Mesodermal cell (in vitro differentiated cells): ENCODE measurements around the gene UFD1. TPM values are rescaled to one million over a fixed set of nuclear protein-coding genes. Genes with fewer than 3 reads are reported as not detected.

Experiments used
- H3K27ac ChIP-seq: 2 replicates; pipeline ENCODE4 v1.7.0; 2013; ENCODE audit warnings: mild to moderate bottlenecking, low read depth, low read length, moderate library complexity; ENCODE audit not compliant: severe bottlenecking
- H3K36me3 ChIP-seq: 2 replicates; pipeline ENCODE4 v1.7.1; 2013; ENCODE audit warnings: mild to moderate bottlenecking, low read length, moderate library complexity; ENCODE audit not compliant: control insufficient read depth, insufficient read depth
- H3K4me1 ChIP-seq: one replicate; pipeline ENCODE4 v1.7.1; 2013; ENCODE audit warnings: mild to moderate bottlenecking, low read length; ENCODE audit not compliant: insufficient read depth, control insufficient read depth, poor library complexity, severe bottlenecking
- H3K4me3 ChIP-seq: 2 replicates; pipeline ENCODE4 v1.7.0; 2013; ENCODE audit warnings: low read length, control low read depth, mild to moderate bottlenecking; ENCODE audit not compliant: insufficient read depth, poor library complexity, severe bottlenecking; ENCODE audit errors: extremely low read depth
- H3K9me3 ChIP-seq: 2 replicates; pipeline ENCODE4 v1.7.1; 2013; ENCODE audit warnings: mild to moderate bottlenecking, low read length, moderate library complexity; ENCODE audit not compliant: control insufficient read depth
- WGBS, 2 experiments: methylation state at CpG; one replicate each; pipeline ENCODE4 v1.1.5; 2013; ENCODE audit warnings: missing lambda C conversion rate in 2 of 2; ENCODE audit not compliant: insufficient coverage in 2 of 2; 5-methylcytosine and 5-hydroxymethylcytosine counted together
- polyA plus RNA-seq, 2 experiments: library from polyadenylated mRNA; stranded (reverse); fragments of 50-300 nt; gene quantifications; one replicate each; pipeline ENCODE4 v1.2.3, GENCODE V29; 2013

Gene UFD1, protein sequence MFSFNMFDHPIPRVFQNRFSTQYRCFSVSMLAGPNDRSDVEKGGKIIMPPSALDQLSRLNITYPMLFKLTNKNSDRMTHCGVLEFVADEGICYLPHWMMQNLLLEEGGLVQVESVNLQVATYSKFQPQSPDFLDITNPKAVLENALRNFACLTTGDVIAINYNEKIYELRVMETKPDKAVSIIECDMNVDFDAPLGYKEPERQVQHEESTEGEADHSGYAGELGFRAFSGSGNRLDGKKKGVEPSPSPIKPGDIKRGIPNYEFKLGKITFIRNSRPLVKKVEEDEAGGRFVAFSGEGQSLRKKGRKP
- polyA plus RNA-seq (2013, experiment 1 of 2) = 72.6 TPM
- 67.3 TPM for polyA plus RNA-seq (2013, experiment 2 of 2)

DNA sequence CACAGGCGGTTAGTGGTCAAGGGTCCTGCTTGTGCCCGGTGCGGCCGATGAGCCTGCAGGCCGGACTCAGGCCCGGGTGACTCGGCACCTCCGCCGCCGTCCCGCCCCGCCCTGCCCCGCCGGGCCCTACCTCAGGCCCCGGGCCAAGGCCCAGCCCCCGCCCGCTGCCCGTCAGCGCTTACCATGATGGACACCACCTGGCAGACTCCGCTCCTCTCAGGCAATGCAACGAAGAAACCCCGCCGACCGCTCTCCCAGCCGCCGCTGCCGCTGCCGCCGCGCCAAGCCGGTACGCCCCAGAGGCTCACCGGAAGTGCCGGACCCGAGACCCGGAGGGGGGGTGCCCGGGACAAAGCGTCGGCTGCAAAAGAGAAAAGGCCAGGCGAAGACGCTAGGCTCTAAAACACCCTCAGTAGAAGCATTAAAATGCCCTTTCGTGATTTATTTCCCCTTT lies at the start of gene UFD1:
UFD1 (minus strand) TSS at position 293 of the 454 bp plus-strand sequence; CDS start at position 185, 108 bp downstream.
- Histone ChIP-seq H3K4me1 (peaks cover 14% of the 10 kb centered on the region), H3K9me3 (no peaks in the 10 kb centered on the region), H3K4me3 (peak within 1 kb of the TSS; percentile 80), H3K27ac (peak within 1 kb of the TSS; percentile 99), H3K36me3 (peaks cover 53% of the 10 kb centered on the region)
- 0% methylated on average over 31 to 36 of the region's 42 CpGs for WGBS, 2 experiments

DNA sequence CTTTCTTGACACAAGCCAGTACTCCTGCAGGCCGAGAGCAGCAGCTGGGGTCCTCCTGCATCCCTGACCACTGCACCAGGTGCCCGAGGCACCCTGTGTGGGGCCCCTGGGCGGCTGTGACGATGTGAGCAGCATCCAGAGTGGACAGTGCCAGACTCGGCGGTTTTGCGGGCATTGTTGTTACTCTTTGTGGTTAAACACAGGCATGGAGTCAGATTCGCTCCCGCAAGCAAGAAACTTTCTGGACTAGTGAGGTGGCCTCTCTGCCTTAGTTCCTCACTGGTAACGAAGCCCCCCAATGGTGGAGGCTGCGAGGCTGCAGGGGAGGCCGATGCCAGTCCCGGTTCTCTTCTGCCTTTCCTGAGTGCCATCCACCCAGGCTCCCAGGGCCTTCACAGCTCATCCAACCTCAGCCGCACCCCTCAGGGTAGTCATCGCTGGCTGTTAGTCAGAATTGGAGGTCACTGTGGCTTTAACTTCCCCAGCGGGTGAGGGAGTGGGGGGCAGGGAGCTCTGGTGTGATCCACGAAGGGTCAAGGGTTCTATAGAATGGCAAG lies 48.9 kb upstream of the UFD1 start:
- H3K27ac ChIP-seq = no peak overlapping the region
- H3K4me1 ChIP-seq = peaks cover 6% of the 10 kb centered on the region
- no peaks in the 10 kb centered on the region for H3K9me3 ChIP-seq
- no peaks in the 10 kb centered on the region for H3K36me3 ChIP-seq
- 90 to 92% methylated on average over 16 of the region's 17 CpGs for WGBS, 2 experiments
- H3K4me3 ChIP-seq = no peak overlapping the region

DNA sequence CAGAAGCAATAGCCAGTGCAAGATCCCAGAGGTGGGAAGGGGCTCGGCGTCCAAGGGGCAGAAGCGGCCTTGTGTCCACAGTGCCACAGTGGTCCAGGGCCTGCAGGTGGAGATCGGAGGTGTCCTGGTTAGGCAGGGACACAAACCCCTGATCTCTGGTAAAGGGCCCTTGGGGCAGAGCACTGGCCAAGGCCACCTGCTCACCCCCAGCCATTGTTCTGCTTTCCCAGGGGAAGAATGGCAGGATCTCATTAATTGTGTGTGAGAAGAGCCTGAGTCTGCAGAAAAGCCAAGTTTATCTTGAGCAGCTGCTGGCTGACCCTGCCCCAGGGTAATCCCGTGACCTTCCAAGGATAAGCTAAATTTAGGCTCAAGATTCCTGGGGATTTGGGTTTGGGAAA lies 48.3 kb upstream of the UFD1 start:
- H3K27ac ChIP-seq = no peak overlapping the region
- no peaks in the 10 kb centered on the region for H3K9me3 ChIP-seq
- H3K4me3 ChIP-seq = no peak overlapping the region
- 96 to 99% methylated on average over 5 of the region's 5 CpGs for WGBS, 2 experiments
- peaks cover 6% of the 10 kb centered on the region for H3K4me1 ChIP-seq
- no peaks in the 10 kb centered on the region for H3K36me3 ChIP-seq

DNA sequence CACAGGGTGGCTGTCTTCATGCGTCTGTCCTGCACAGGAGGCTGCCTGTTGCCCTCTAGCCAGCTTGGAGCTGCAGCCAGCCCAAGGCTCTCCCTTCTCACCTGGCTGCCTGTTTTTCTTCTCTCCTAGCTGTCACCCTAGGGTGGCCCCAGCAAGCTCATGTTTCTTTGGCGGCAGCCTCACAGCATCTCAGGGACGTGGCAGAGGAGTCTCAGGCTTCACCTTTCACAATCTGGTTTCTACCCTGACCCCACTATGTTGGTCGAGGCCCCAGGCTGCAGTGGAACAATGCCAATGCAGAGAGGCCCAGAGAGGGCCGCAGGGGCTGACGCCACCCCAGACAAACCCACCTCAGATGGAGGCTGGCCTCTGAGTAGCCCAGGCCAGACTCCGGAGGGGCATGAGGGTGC lies 47.7 kb upstream of the UFD1 start:
- no peak overlapping the region for H3K27ac ChIP-seq
- H3K36me3 ChIP-seq = no peaks in the 10 kb centered on the region
- peaks cover 6% of the 10 kb centered on the region for H3K4me1 ChIP-seq
- no peak overlapping the region for H3K4me3 ChIP-seq
- no peaks in the 10 kb centered on the region for H3K9me3 ChIP-seq
- 82 to 87% methylated on average over 5 to 7 of the region's 7 CpGs for WGBS, 2 experiments

DNA sequence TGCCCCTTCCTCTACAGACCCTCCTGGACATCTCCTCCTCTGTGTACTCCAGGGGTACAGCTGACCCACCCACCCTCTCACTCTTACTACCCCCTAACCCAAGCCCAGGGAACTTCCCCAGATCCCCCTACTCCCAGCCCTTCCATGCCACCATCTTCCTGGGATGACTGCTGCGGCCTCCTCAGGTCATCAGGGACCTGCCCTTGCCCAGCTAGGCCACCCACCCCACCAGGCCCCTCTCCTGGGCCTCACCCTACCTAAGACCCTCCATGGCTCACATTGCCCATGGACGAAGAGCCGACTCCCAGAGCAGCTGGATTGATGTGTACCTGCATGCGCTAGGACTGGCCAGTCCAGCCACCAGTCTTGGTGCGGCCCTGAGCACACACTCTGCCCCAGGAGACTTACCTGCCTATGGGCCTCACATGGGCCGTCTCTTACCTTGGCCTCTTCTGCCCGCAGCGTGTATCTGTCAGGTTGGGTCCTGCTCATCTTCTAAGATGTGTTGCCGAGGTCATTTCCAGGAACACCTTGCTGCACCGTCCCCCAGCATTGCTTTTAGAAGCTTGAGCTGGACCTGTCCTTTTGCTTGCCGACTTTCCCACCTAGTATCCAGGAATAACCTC lies 47.2 kb upstream of the UFD1 start:
- Histone ChIP-seq H3K27ac (no peak overlapping the region), H3K4me3 (no peak overlapping the region), H3K4me1 (peaks cover 6% of the 10 kb centered on the region), H3K9me3 (no peaks in the 10 kb centered on the region), H3K36me3 (no peaks in the 10 kb centered on the region)
- WGBS, 2 experiments = 97 to 98% methylated on average over 10 to 11 of the region's 11 CpGs

DNA sequence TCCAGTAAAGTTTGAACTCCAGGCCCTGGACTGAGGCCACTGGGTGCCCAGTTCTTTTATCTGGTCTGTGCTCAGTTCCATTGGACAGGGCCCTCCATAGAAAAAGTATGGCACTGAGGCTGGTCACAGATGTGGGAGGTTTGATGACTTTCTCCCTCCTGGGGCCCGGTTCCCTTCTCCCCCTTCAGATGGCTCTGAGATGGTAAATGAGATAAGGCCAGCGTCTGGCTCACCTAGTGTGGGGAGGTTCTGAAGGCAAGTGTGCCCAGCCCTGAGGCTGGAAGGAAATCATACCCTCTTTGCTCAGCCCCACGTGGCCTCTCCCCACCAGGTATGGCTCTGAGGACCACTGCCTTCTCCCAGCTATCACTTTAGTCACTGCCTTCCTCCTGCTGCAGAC lies 46.7 kb upstream of the UFD1 start:
- H3K4me1 ChIP-seq = peaks cover 6% of the 10 kb centered on the region
- H3K4me3 ChIP-seq = no peak overlapping the region
- 100% methylated on average over 1 of the region's 3 CpGs for WGBS, 2 experiments
- H3K27ac ChIP-seq = no peak overlapping the region
- H3K9me3 ChIP-seq = no peaks in the 10 kb centered on the region
- H3K36me3 ChIP-seq = peaks cover 3% of the 10 kb centered on the region

DNA sequence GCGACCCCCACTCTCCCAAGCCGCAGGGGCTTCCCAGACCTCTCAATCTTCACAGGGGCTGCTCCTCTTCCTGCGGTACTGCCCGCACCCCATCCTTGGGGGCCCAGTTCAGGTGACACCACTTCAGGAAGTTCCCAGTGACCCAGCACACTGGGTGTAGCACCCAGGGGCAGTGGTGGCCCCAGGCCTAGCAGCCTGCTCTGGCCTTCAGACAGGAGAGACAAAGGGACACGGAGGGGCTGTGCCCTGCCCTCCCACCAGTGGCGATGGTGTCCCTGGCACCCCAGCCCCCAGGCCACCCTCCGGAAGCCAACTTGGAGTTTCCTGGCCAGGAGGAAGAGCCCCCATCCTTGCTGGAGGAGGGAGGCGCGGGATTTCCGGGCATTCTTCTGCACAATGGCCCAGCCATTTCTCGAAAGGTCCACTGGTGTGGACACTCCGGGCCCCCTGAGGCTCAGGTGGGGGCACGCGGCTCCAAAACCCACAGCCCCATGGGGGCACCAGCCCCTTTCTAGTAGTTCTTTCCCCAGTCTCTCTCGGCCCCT lies 46.2 kb upstream of the UFD1 start:
- H3K4me3 ChIP-seq = no peak overlapping the region
- no peaks in the 10 kb centered on the region for H3K9me3 ChIP-seq
- no peak overlapping the region for H3K27ac ChIP-seq
- H3K4me1 ChIP-seq = peaks cover 6% of the 10 kb centered on the region
- WGBS, 2 experiments = 90 to 91% methylated on average over 14 to 15 of the region's 15 CpGs
- H3K36me3 ChIP-seq = peaks cover 5% of the 10 kb centered on the region

DNA sequence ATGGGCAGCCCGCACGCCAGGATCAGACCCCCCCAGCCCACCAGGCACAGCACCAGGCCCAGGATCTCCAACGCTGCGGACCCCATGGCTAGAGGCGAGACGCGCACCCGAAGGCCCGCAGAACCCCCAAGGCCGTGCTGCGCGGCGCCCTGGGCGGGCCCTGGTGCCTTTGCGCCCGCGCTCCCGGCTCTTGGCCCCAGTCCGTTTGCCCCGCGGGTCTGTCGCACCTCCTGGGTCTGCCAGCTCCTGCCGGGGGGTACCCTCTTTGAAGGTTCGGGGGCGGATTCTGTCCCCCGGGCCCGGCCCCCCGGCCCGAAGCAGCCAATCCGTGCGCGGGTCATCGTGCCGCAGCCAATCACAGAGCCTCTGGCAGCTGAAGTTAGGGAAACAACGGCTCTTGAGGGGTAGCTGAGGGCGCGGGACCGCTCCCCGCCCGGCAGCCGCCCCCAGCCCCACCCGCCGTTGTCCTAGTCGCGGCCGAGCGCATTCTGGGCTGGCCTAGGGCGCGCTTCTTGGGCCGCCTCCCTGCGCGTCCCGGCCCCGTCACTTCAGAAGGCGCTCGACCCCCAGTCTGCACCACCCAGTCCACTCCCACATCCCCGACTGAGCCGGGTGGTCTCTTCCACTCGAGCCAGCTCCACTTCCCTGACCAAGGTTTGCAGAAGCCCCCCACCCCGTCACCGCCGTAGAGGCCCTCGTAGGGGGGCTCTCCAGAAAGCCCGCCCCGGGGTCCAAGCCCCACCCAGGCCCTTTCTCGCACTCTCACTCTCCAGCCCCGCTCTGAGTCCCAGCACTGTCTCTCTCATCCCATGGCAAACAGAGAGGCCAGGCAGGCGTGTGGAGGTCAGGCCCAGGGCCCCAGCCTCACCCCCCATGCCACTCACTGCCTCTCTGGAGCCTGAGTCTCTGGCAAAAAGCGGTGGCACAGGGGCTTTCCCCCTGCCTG lies 45.5 kb upstream of the UFD1 start, which contains the start of gene CLDN5:
CLDN5 (minus strand) TSS at position 241 of the 946 bp plus-strand sequence; CDS start at position 86, 155 bp downstream.
- Histone ChIP-seq H3K27ac (no peak within 1 kb of the TSS), H3K36me3 (peaks cover 9% of the 10 kb centered on the region), H3K4me3 (peak within 1 kb of the TSS; percentile 36), H3K9me3 (no peaks in the 10 kb centered on the region), H3K4me1 (peaks cover 6% of the 10 kb centered on the region)
- 4 to 7% methylated on average over 47 to 60 of the region's 69 CpGs for WGBS, 2 experiments

DNA sequence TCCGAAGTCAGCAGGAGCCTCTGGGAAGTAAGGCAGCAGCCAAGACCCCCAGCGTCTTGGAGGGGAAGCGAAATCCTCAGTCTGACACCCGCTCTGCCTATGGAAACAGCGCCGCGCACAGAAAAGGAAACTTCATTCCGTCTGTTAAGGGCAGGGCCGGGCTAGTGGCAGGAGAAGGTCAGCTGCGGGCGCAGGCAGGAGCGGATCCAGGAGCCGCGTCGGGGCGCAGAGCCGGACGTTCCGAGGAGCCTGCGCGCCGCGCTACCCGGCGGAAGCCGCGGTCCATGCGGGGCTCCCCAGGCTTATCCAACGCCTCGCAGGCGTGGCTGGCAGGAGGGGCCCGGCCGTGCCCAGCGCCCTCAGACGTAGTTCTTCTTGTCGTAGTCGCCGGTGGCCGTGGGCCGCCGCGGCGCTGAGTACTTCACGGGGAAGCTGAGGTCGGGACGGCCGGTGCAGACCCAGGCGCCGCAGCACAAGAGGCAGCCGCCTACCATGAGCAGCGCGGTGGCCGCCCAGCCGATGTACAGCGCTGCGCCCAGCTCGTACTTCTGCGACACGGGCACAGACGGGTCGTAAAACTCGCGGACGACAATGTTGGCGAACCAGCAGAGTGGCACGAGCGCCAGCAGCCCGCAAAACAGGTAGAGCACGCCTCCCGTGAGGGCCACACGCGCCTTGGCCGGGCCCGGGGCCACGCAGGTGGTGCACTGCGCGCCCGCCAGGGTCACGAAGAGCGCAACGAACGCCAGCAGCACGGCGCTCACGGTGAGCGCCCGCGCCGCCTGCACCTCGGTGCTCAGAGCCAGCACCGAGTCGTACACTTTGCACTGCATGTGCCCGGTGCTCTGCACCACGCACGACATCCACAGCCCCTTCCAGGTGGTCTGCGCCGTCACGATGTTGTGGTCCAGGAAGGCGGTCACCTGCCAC lies 44.5 kb upstream of the UFD1 start:
- peaks cover 11% of the 10 kb centered on the region for H3K36me3 ChIP-seq
- 2 to 3% methylated on average over 58 to 92 of the region's 99 CpGs for WGBS, 2 experiments
- no peak overlapping the region for H3K27ac ChIP-seq
- H3K4me3 ChIP-seq = peak overlapping the region; percentile 36
- H3K9me3 ChIP-seq = no peaks in the 10 kb centered on the region
- H3K4me1 ChIP-seq = peaks cover 6% of the 10 kb centered on the region
